COR-L47 (cell line): ENCODE measurements around the gene APP.
A peak's percentile ranks its signal among the peaks of the same experiment; 100 is the strongest.

ENCODE experiments used
- DNase-seq: peaks from one replicate; lab custom pipeline; 2025; lab: John Stamatoyannopoulos, UW

Gene APP

GRCh38 chr21:26170471-26171257 is at the start of gene APP:
Gene APP, minus strand, starts transcription at chr21:26170770. Its CDS starts 150 bp downstream, at chr21:26170620.
- peak; percentile 77 for DNase-seq

GRCh38 chr21:26212220-26212619 is 41.6 kb upstream of the APP start:
- DNase-seq, result no peak

- no peak for DNase-seq
Measured at GRCh38 chr21:26210614-26211013, 40.0 kb upstream of the APP start.

GRCh38 chr21:26207021-26207420 is 36.5 kb upstream of the APP start:
- DNase-seq, result no peak

GRCh38 chr21:26199456-26199855 is 28.9 kb upstream of the APP start:
- no peak for DNase-seq

GRCh38 chr21:26195708-26196107 is 25.1 kb upstream of the APP start:
- DNase-seq, result no peak

- no peak for DNase-seq
Measured at GRCh38 chr21:26194811-26195251, 24.3 kb upstream of the APP start.

GRCh38 chr21:26194326-26194725 is 23.8 kb upstream of the APP start:
- no peak for DNase-seq

GRCh38 chr21:26191609-26192008 is 21.0 kb upstream of the APP start:
- DNase-seq, result no peak

GRCh38 chr21:26188422-26188821 is 17.9 kb upstream of the APP start:
- no peak for DNase-seq

GRCh38 chr21:26185446-26185845 is 14.9 kb upstream of the APP start:
- no peak for DNase-seq

- no peak for DNase-seq
Measured at GRCh38 chr21:26185021-26185420, 14.5 kb upstream of the APP start.

- no peak for DNase-seq
Measured at GRCh38 chr21:26179501-26179900, 8.9 kb upstream of the APP start.

- no peak for DNase-seq
Measured at GRCh38 chr21:26177746-26178426, 7.3 kb upstream of the APP start.

GRCh38 chr21:26177187-26177586 is 6.6 kb upstream of the APP start:
- peak; percentile 38 for DNase-seq

GRCh38 chr21:26171258-26172100 is 909 bp upstream of the APP start:
- no peak for DNase-seq

- peak; percentile 63 for DNase-seq
Measured at GRCh38 chr21:26169611-26170470, 729 bp downstream of the APP start.

- DNase-seq, result peak; percentile 76
Measured at GRCh38 chr21:26169061-26169610, 1.4 kb downstream of the APP start.

- DNase-seq, result no peak
Measured at GRCh38 chr21:26168371-26168770, 2.2 kb downstream of the APP start.

- DNase-seq, result no peak
Measured at GRCh38 chr21:26167593-26167992, 3.0 kb downstream of the APP start.

- DNase-seq, result no peak
Measured at GRCh38 chr21:26165331-26165730, 5.2 kb downstream of the APP start.
